GM10266 (cell line): ENCODE data around the gene SEMA4F.

Experiments used
- DNase-seq: peaks from one replicate; pipeline ENCODE4 v3.0.0; 2012; ENCODE audit errors: extremely low spot score
- CTCF ChIP-seq: IDR thresholded peaks from 2 replicates; pipeline ENCODE4 v1.5.1; 2012; ENCODE audit warnings: mild to moderate bottlenecking, low read depth; ENCODE audit not compliant: control insufficient read depth, insufficient read depth; ENCODE audit errors: missing control alignments

Gene SEMA4F

GRCh38 chr2:74646201-74646600, 7.8 kb upstream of the SEMA4F start:
- TF ChIP-seq CTCF = no peak
- DNase-seq = no peak

DNA sequence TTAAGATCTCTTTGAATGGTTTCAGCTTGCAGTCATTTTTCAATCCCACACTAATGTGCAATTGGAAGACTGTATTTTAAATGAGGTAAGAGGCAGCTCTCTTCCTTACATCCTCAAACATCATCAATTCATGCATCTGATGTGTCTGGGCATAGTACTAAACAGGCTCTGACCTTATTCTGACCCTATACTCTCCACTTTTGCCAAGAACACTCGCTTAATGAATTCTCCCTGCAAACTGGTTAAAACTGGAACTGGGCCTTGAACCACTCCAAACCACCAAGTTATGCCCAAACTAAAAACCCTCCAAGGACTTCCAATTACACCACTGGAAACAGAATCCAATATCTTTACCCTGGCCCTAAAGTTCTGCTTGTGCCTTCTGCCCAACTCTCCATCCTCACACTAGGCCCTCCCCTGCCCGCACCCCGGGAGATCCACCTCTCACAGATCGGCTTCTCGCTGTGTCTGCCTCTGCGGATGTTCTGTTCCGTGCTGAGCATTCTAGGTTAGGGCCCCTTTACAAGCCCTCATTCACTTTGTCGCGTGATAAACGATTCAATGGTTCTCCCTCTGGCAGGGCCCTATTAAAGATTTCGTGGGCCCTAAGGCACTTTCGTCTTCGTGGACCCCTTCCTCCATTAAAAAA, 7.1 kb upstream of the SEMA4F start:
- no peak for DNase-seq
- TF ChIP-seq CTCF = no peak

GRCh38 chr2:74648009-74648443, 6.0 kb upstream of the SEMA4F start, which contains the start of gene M1AP:
M1AP (minus strand) TSS chr2:74648330; CDS start chr2:74640275, 8,055 bp downstream.
- no peak for DNase-seq

DNA sequence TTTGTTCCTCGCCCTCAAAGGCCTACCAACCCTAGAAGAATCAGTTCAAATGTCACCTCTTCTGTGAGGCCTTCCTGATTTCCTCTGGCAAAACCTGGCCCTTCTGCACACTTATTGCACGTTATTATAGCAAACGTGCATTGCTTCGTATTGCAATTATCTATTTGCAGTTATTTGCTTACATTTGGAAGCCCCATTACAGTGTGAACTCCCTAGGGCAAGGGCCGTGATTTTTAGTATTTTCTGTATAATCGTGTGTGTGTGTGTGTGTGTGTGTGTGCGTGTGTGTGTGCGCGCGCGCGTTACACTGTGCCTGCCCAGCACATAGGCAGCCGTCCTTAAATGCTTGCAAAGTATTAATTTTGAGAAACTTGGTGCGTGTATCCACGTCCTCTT, 460 bp upstream of the SEMA4F start:
- no peak for TF ChIP-seq CTCF
- no peak for DNase-seq

More at GRCh38 chr2:74648009-74648443, 6.0 kb upstream of the SEMA4F start, which contains the start of gene M1AP:
- TF ChIP-seq CTCF = no peak

GRCh38 chr2:74655579-74655978, 1.5 kb downstream of the SEMA4F start:
- DNase-seq = no peak

DNA sequence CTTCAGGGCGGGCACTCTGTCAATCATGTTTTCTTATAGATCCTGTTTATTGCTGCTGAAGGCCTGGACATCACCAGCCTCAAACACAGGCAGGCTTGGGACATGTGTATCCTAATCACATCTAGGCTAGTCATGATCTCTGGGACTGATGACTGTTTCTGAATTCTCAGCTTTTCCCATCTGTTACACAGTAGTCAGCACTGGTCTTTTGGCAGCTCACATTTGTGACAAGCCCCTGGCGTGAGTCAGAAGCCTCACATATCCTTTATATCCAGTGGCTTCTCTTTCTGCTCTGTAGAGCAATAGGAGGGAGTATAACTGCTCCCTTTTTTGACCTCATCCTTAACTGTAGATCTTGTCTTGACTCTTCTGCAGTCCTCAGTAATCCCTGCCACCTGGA, 4.5 kb downstream of the SEMA4F start:
- no peak for TF ChIP-seq CTCF
- no peak for DNase-seq

More at GRCh38 chr2:74655579-74655978, 1.5 kb downstream of the SEMA4F start:
- no peak for TF ChIP-seq CTCF

- DNase-seq = no peak
- no peak for TF ChIP-seq CTCF
Measured at GRCh38 chr2:74659462-74659861, 5.4 kb downstream of the SEMA4F start.
